Sigmoid colon (tissue), 4 donors: ENCODE measurements around the gene GRM4.

ENCODE experiments used
- CTCF ChIP-seq, 4 experiments: fragments of 450-650 bp in 3 of 4; fragments of 200-600 bp in 1 of 4; IDR thresholded peaks; one replicate each; pipeline ENCODE4 v1.5.1; 2016 to 2019; ENCODE audit warnings: antibody characterized with exemption in 4 of 4, mild to moderate bottlenecking in 3 of 4, moderate library complexity in 2 of 4
- POLR2A ChIP-seq, 2 donors: fragments of 450-650 bp; IDR thresholded peaks; one replicate each; pipeline ENCODE4 v1.6.1; 2016; ENCODE audit warnings: antibody characterized with exemption in 2 of 2, mild to moderate bottlenecking in 2 of 2, moderate library complexity in 2 of 2
- POLR2AphosphoS5 ChIP-seq, 4 donors: sonication (generic); formaldehyde crosslinking; IDR thresholded peaks; one replicate each; pipeline ENCODE4 v1.6.1; 2017; ENCODE audit warnings: antibody characterized with exemption in 4 of 4

- TF ChIP-seq CTCF (IDR thresholded peaks at IDR 0.05): no peak
- no peak for TF ChIP-seq POLR2A (IDR thresholded peaks at IDR 0.05)
- no peak for TF ChIP-seq POLR2AphosphoS5 (IDR thresholded peaks at IDR 0.05)
Observed at GRCh38 chr6:33977606-33978411, 168.1 kb downstream of the GRM4 start.
